ENCODE results near the gene CNR1.

The CNR1 gene

GRCh38 chr6:88161940-88162339 lies 4.2 kb downstream of the CNR1 start:
- no peak for TF ChIP-seq EZH2 (IDR thresholded peaks at IDR 0.05)
- no peak overlapping the region for H3K4me3 ChIP-seq
- DNase-seq (ENCODE audit: low read depth, low spot score), result no peak
- H3K27ac ChIP-seq, result no peak overlapping the region
- H3K9me3 ChIP-seq (ENCODE audit: low read depth, low read length), result no peaks in the 10 kb centered on the region
- no peak overlapping the region for H3K9ac ChIP-seq (ENCODE audit: insufficient read length)
- H3K36me3 ChIP-seq (ENCODE audit: insufficient read depth, low read length), result no peaks in the 10 kb centered on the region

- no peak overlapping the region for H3K9ac ChIP-seq (ENCODE audit: insufficient read length)
- no peak for DNase-seq (ENCODE audit: low read depth, low spot score)
- H3K36me3 ChIP-seq (ENCODE audit: insufficient read depth, low read length), result no peaks in the 10 kb centered on the region
Observed at GRCh38 chr6:88157106-88157505, 9.0 kb downstream of the CNR1 start.

GRCh38 chr6:88145298-88145963 lies 20.7 kb downstream of the CNR1 start:
- H3K4me3 ChIP-seq, result no peak overlapping the region
- H3K9ac ChIP-seq (ENCODE audit: insufficient read length), result no peak overlapping the region
- no peak overlapping the region for H3K27ac ChIP-seq
- no peaks in the 10 kb centered on the region for H3K36me3 ChIP-seq (ENCODE audit: insufficient read depth, low read length)
- no peak for TF ChIP-seq EZH2 (IDR thresholded peaks at IDR 0.05)
- TF ChIP-seq POLR2AphosphoS5 (IDR thresholded peaks at IDR 0.05; ENCODE audit: borderline replicate concordance, low read depth, low read length), result no peak
- no peak for TF ChIP-seq FOXP2 (optimal IDR thresholded peaks at IDR 0.05; ENCODE audit: control extremely low read depth, extremely low read length, insufficient read depth)
- H3K9me3 ChIP-seq (ENCODE audit: low read depth, low read length), result no peaks in the 10 kb centered on the region
- no peak for DNase-seq (ENCODE audit: low read depth, low spot score)

More at GRCh38 chr6:88157106-88157505, 9.0 kb downstream of the CNR1 start:
- Histone ChIP-seq H3K27ac (no peak overlapping the region), H3K4me3 (no peak overlapping the region), H3K9me3 (ENCODE audit: low read depth, low read length) (no peaks in the 10 kb centered on the region)
- no peak for TF ChIP-seq POLR2AphosphoS5 (IDR thresholded peaks at IDR 0.05; ENCODE audit: borderline replicate concordance, low read depth, low read length)
- TF ChIP-seq EZH2 (IDR thresholded peaks at IDR 0.05), result no peak
- no peak for TF ChIP-seq FOXP2 (optimal IDR thresholded peaks at IDR 0.05; ENCODE audit: control extremely low read depth, extremely low read length, insufficient read depth)

- H3K36me3 ChIP-seq (ENCODE audit: insufficient read depth, low read length), result no peaks in the 10 kb centered on the region
- no peak for DNase-seq (ENCODE audit: low read depth, low spot score)
- no peak for TF ChIP-seq EZH2 (IDR thresholded peaks at IDR 0.05)
- no peak for TF ChIP-seq POLR2AphosphoS5 (IDR thresholded peaks at IDR 0.05; ENCODE audit: borderline replicate concordance, low read depth, low read length)
- no peak for TF ChIP-seq FOXP2 (optimal IDR thresholded peaks at IDR 0.05; ENCODE audit: control extremely low read depth, extremely low read length, insufficient read depth)
- no peaks in the 10 kb centered on the region for H3K9me3 ChIP-seq (ENCODE audit: low read depth, low read length)
- H3K4me3 ChIP-seq, result no peak overlapping the region
- no peak overlapping the region for H3K27ac ChIP-seq
- no peak overlapping the region for H3K9ac ChIP-seq (ENCODE audit: insufficient read length)
Observed at GRCh38 chr6:88144637-88145297, 21.4 kb downstream of the CNR1 start.

GRCh38 chr6:88143421-88144157 lies 22.6 kb downstream of the CNR1 start:
- TF ChIP-seq EZH2 (IDR thresholded peaks at IDR 0.05) (no peak), POLR2AphosphoS5 (IDR thresholded peaks at IDR 0.05; ENCODE audit: borderline replicate concordance, low read depth, low read length) (no peak), FOXP2 (optimal IDR thresholded peaks at IDR 0.05; ENCODE audit: control extremely low read depth, extremely low read length, insufficient read depth) (no peak)
- H3K9ac ChIP-seq (ENCODE audit: insufficient read length), result no peak overlapping the region
- no peaks in the 10 kb centered on the region for H3K36me3 ChIP-seq (ENCODE audit: insufficient read depth, low read length)
- H3K9me3 ChIP-seq (ENCODE audit: low read depth, low read length), result no peaks in the 10 kb centered on the region
- H3K27ac ChIP-seq, result no peak overlapping the region
- no peak overlapping the region for H3K4me3 ChIP-seq
- no peak for DNase-seq (ENCODE audit: low read depth, low spot score)

- H3K27ac ChIP-seq, result no peak overlapping the region
Observed at GRCh38 chr6:88142297-88142668, 23.9 kb downstream of the CNR1 start.

GRCh38 chr6:88141561-88142296 lies 24.4 kb downstream of the CNR1 start:
- no peak overlapping the region for H3K27ac ChIP-seq
- H3K4me3 ChIP-seq, result no peak overlapping the region
- no peak for TF ChIP-seq EZH2 (IDR thresholded peaks at IDR 0.05)
- DNase-seq (ENCODE audit: low read depth, low spot score), result no peak
- H3K9me3 ChIP-seq (ENCODE audit: low read depth, low read length), result no peaks in the 10 kb centered on the region
- H3K36me3 ChIP-seq (ENCODE audit: insufficient read depth, low read length), result no peaks in the 10 kb centered on the region
- H3K9ac ChIP-seq (ENCODE audit: insufficient read length), result no peak overlapping the region

More at GRCh38 chr6:88142297-88142668, 23.9 kb downstream of the CNR1 start:
- no peaks in the 10 kb centered on the region for H3K36me3 ChIP-seq (ENCODE audit: insufficient read depth, low read length)
- H3K9me3 ChIP-seq (ENCODE audit: low read depth, low read length), result no peaks in the 10 kb centered on the region
- H3K4me3 ChIP-seq, result no peak overlapping the region
- H3K9ac ChIP-seq (ENCODE audit: insufficient read length), result no peak overlapping the region
- DNase-seq (ENCODE audit: low read depth, low spot score), result no peak
- TF ChIP-seq POLR2AphosphoS5 (IDR thresholded peaks at IDR 0.05; ENCODE audit: borderline replicate concordance, low read depth, low read length) (no peak), FOXP2 (optimal IDR thresholded peaks at IDR 0.05; ENCODE audit: control extremely low read depth, extremely low read length, insufficient read depth) (no peak), EZH2 (IDR thresholded peaks at IDR 0.05) (no peak)

GRCh38 chr6:88137915-88138314 lies 28.2 kb downstream of the CNR1 start:
- no peak overlapping the region for H3K9ac ChIP-seq (ENCODE audit: insufficient read length)
- no peaks in the 10 kb centered on the region for H3K36me3 ChIP-seq (ENCODE audit: insufficient read depth, low read length)
- no peak overlapping the region for H3K27ac ChIP-seq
- no peak for DNase-seq (ENCODE audit: low read depth, low spot score)
- no peak for TF ChIP-seq FOXP2 (optimal IDR thresholded peaks at IDR 0.05; ENCODE audit: control extremely low read depth, extremely low read length, insufficient read depth)
- H3K9me3 ChIP-seq (ENCODE audit: low read depth, low read length), result no peaks in the 10 kb centered on the region
- H3K4me3 ChIP-seq, result no peak overlapping the region
